Tibial artery (tissue), 4 donors: ENCODE data around the gene PPP1CC.
"Not testable (repeated sequence)": the region's sequence is repeated elsewhere in the genome, so short reads cannot be mapped to it uniquely, and the experiment has no call there.

Source experiments
- DNase-seq, 2 donors: peaks; one replicate each; pipeline ENCODE4 v3.0.0-alpha.2; 2019
- H3K27ac ChIP-seq, 2 donors: fragments of 200-600 bp; sonication (generic) in 1 of 2; 1 replicate in 1 of 2; 2 replicates in 1 of 2; pipeline ENCODE4 v1.5.1; 2018 to 2019; ENCODE audit warnings: mild to moderate bottlenecking in 1 of 2
- H3K27me3 ChIP-seq, 2 donors: fragments of 200-600 bp; sonication (generic) in 1 of 2; one replicate each; pipeline versions ENCODE4 v1.5.1 to v1.6.0; 2016 to 2019
- H3K36me3 ChIP-seq, 3 donors: fragments of 200-600 bp; sonication (generic) in 2 of 3; one replicate each; pipeline ENCODE4 v1.5.1; 2016 to 2019; ENCODE audit warnings: mild to moderate bottlenecking in 2 of 3
- H3K4me1 ChIP-seq, 4 donors: fragments of 200-600 bp; sonication (generic) in 2 of 4; 1 replicate in 3 of 4; 2 replicates in 1 of 4; pipeline ENCODE4 v1.5.1; 2016 to 2019
- H3K4me3 ChIP-seq, 2 donors: fragments of 200-600 bp; sonication (generic) in 1 of 2; 1 replicate in 1 of 2; 2 replicates in 1 of 2; pipeline ENCODE4 v1.5.1; 2018 to 2019; ENCODE audit warnings: mild to moderate bottlenecking in 2 of 2
- H3K9me3 ChIP-seq, 3 donors: fragments of 200-600 bp; sonication (generic) in 1 of 3; one replicate each; pipeline ENCODE4 v1.5.1; 2016 to 2019
- intact Hi-C: fragments of 100-400 bp; cut with DNase I; formaldehyde crosslinking; loops from one replicate; pipeline ENCODE4 v1.15.0; 2023; ENCODE audit warnings: low total_unique reads
- TF ChIP-seq, protein P1 (sequence below), 2 experiments: fragments of 200-600 bp in 1 of 2; fragments of 450-650 bp in 1 of 2; IDR thresholded peaks; one replicate each; pipeline ENCODE4 v1.5.1; 2017 to 2019; ENCODE audit warnings: antibody characterized with exemption in 2 of 2, mild to moderate bottlenecking in 1 of 2, moderate library complexity in 1 of 2

Gene PPP1CC

DNA sequence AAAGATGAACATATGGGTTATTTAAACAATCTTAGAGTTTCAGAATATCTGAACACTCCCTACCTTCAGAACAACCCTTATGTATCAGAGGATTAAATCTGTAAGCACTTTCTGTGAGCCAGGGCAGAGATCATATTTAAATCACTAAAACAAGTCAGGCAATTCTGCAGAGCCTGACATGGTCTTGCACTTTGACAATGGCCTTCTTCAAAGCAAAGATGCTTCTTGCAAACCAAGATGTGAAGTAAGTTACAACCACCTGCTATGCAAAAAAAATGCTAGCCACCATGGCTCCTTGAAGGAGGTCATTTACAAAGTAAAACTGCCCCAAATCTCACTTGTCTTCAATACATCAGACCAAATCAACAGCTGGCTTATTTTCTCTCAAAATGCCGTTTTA, 3.2 kb downstream of the PPP1CC start:
- H3K4me1 ChIP-seq = peaks cover 0 to 61% (median 34%) of the 10 kb centered on the region in 4 donors
- TF ChIP-seq, protein P1, sequence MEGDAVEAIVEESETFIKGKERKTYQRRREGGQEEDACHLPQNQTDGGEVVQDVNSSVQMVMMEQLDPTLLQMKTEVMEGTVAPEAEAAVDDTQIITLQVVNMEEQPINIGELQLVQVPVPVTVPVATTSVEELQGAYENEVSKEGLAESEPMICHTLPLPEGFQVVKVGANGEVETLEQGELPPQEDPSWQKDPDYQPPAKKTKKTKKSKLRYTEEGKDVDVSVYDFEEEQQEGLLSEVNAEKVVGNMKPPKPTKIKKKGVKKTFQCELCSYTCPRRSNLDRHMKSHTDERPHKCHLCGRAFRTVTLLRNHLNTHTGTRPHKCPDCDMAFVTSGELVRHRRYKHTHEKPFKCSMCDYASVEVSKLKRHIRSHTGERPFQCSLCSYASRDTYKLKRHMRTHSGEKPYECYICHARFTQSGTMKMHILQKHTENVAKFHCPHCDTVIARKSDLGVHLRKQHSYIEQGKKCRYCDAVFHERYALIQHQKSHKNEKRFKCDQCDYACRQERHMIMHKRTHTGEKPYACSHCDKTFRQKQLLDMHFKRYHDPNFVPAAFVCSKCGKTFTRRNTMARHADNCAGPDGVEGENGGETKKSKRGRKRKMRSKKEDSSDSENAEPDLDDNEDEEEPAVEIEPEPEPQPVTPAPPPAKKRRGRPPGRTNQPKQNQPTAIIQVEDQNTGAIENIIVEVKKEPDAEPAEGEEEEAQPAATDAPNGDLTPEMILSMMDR (IDR thresholded peaks at IDR 0.05) = no peak
- H3K27me3 ChIP-seq = no peaks in the 10 kb centered on the region
- peak overlapping the region; percentile 4 to 84 for H3K4me3 ChIP-seq
- peaks cover 0 to 12% (median 0%) of the 10 kb centered on the region in 3 donors for H3K36me3 ChIP-seq
- H3K9me3 ChIP-seq = no peaks in the 10 kb centered on the region
- intact Hi-C loops = no loop called here
- H3K27ac ChIP-seq = no peak overlapping the region
- DNase-seq = no peak

DNA sequence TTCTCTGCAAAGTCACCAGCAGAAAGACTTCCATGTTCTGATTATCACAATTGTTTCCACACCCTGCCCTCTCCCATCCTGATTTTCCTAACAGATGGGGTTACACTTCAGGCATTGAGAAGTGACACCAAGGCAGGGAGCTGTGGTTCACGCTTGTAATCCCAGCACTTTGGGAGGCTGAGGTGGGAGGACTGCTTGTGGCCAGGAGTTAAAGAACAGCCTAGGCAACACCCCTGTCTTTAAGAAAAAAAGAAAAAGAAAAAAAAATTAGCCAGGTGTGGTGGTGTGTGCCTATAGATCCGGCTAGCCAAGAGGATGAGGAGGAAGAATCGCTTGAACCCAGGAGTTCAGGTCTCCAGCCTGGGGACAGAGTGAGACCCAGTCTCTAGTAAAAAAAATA, 5.2 kb downstream of the PPP1CC start:
- intact Hi-C loops = no loop called here
- DNase-seq = no peak

DNA sequence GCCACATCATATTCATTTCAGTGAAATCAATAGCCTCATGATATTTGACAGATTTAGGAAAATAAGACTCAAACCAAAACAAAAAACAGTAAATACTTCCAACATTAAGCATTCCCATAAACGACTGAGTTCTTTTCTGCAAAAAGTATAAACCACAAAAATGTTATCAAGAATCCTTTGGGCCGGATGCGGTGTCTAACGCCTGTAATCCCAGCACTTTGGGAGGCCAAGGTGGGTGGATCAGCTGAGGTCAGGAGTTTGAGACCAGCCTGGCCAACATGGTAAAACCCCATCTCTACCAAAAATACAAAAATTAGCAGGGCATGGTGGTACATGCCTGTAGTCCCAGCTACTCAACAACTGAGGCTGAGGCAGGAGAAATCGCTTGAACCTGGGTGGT, 5.7 kb downstream of the PPP1CC start:
- H3K9me3 ChIP-seq, H3K4me3 ChIP-seq, DNase-seq, H3K27ac ChIP-seq, intact Hi-C loops, H3K27me3 ChIP-seq: not testable (repeated sequence)
- Histone ChIP-seq H3K36me3 (peaks cover 0 to 14% (median 0%) of the 10 kb centered on the region in 3 donors), H3K4me1 (peaks cover 0 to 72% (median 44%) of the 10 kb centered on the region in 4 donors)

More for the DNA sequence above, 5.2 kb downstream of the PPP1CC start:
- Histone ChIP-seq H3K27ac (no peak overlapping the region), H3K27me3 (no peaks in the 10 kb centered on the region), H3K36me3 (peaks cover 0 to 14% (median 0%) of the 10 kb centered on the region in 3 donors), H3K4me3 (no peak overlapping the region), H3K4me1 (peaks cover 0 to 70% (median 44%) of the 10 kb centered on the region in 4 donors), H3K9me3 (no peaks in the 10 kb centered on the region)
- TF ChIP-seq, protein P1 (IDR thresholded peaks at IDR 0.05) = no peak

DNA sequence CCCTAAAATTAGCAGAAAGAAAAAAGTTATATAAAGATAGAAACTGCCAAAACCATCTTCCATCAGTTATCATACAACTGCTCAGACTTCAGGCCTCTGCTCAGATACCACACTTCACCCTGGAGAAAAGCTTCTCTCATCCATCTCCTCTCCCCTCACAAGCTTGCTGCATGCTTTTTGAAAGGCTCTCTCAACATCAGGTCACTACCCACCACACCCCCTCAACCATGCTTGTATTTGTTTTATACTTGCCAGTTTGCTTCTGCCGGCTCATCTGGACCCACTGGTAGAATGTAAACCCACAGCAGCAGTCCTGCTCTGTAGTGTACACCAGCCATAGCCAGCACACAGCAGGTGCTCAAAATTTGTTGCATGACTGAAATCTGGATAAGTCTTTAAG, 8.8 kb downstream of the PPP1CC start:
- Histone ChIP-seq H3K36me3 (peaks cover 22 to 36% (median 25%) of the 10 kb centered on the region in 3 donors), H3K27me3 (no peaks in the 10 kb centered on the region), H3K4me1 (peaks cover 0 to 45% (median 28%) of the 10 kb centered on the region in 4 donors), H3K27ac (no peak overlapping the region), H3K4me3 (no peak overlapping the region), H3K9me3 (no peaks in the 10 kb centered on the region)
- intact Hi-C loops = no loop called here
- no peak for DNase-seq
- TF ChIP-seq, protein P1 (IDR thresholded peaks at IDR 0.05) = no peak

DNA sequence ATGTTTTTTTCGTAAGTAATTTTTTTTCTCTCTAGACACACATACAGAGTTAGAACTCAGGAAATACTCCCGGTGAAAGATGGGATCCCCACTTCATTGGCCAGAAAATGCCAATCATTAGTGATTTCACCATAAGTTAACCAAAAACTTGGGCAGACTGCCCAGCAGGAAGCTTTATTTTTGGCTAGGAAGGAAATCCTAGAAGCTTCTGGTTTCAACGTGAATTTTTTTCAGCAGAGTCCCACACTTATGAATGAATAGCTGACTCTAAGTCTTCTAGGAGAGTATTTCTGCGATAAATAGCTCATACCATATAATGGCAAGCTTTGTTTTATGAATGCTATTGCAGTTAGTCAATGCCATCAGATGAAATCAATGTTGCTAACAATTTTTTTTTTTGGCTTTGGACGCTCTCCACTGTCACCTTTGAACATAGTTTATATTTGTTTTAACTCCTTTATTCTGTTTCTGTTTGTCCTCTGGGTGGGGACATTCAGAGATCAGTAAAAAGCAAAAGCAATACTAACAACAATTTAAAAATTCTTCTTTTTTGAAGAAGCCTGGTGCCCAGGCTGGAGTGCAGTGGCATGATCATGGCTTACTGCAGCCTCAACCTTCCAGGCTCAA, 9.5 kb downstream of the PPP1CC start:
- H3K4me3 ChIP-seq = no peak overlapping the region
- H3K4me1 ChIP-seq = peaks cover 0 to 38% (median 21%) of the 10 kb centered on the region in 4 donors
- H3K36me3 ChIP-seq = peaks cover 24 to 43% (median 27%) of the 10 kb centered on the region in 3 donors
- DNase-seq = no peak
- no peaks in the 10 kb centered on the region for H3K27me3 ChIP-seq
- H3K9me3 ChIP-seq = no peaks in the 10 kb centered on the region
- intact Hi-C loops = no loop called here
- TF ChIP-seq, protein P1 (IDR thresholded peaks at IDR 0.05) = no peak
- H3K27ac ChIP-seq = no peak overlapping the region

DNA sequence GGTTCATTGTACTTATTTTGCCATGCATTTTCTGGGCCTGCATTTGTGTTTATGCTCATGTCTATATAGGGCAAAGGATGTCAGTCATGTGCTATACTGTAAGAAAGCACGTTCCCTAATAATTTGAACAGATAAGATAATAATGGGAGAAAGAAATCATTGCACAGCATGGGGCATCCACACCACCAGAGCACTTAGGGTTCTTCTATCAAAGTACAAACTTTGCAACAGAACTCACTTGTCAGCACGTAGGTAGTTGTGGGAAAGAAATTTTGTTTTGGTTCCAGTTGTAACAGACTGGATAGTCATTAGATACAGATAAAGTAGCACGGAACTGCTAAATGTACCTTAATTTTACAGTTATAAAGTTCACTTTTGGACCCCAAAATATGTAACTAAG, 10.1 kb downstream of the PPP1CC start:
- H3K4me1 ChIP-seq = peaks cover 0 to 32% (median 17%) of the 10 kb centered on the region in 4 donors
- DNase-seq = no peak
- no peak overlapping the region for H3K27ac ChIP-seq
- no peak overlapping the region for H3K4me3 ChIP-seq
- peaks cover 24 to 50% (median 34%) of the 10 kb centered on the region in 3 donors for H3K36me3 ChIP-seq
- intact Hi-C loops = no loop called here
- no peaks in the 10 kb centered on the region for H3K27me3 ChIP-seq
- TF ChIP-seq, protein P1 (IDR thresholded peaks at IDR 0.05) = no peak
- no peaks in the 10 kb centered on the region for H3K9me3 ChIP-seq
